ENCODE data around the gene LZTS2. TPM values are rescaled to one million over a fixed set of nuclear protein-coding genes. Genes with fewer than 3 reads are reported as not detected.

The LZTS2 gene
- total RNA-seq, 1 experiment from 2014 or later: 49.1 TPM

DNA sequence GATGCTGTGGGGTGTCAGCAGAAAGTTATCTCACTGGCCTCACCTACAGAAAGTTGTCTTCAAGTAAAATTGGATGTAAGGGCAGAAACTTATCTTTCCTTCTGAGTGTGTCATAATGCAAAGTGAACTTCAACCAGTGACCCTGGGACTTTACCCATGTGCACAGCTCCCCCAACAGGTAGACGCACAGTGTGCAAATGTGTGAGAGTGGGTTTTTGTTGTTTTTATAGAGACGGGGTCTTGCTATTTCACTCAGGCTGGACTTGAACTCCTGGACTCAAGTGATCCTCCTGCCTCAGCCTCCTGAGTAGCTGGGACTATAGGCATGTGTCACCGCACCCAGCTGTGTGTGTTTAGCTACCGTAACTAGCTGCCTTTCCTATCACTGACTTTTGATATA is 55.8 kb downstream of the LZTS2 start:
- CTCF ChIA-PET: interaction anchor here (0.9 kb wide), 1 partner anchor 12 kb away, joined by 5 read pairs; no protein-coding TSS in a partner anchor
- no peak for DNase-seq (ENCODE audit: low spot score)
- Histone ChIP-seq H3K4me3 (ENCODE audit: low read depth, low read length, poor library complexity, severe bottlenecking) (no peak overlapping the region), H3K9me3 (ENCODE audit: low read depth, low read length, poor library complexity, severe bottlenecking) (no peaks in the 10 kb centered on the region), H3K27me3 (replicated peaks; ENCODE audit: insufficient read depth, low read depth, low read length, poor library complexity) (no peaks in the 10 kb centered on the region), H3K27ac (ENCODE audit: low read depth, low read length, poor library complexity, severe bottlenecking) (no peak overlapping the region), H3K36me3 (ENCODE audit: insufficient read depth, low read length, poor library complexity, severe bottlenecking) (no peaks in the 10 kb centered on the region), H3K4me1 (ENCODE audit: insufficient read depth, low read length, poor library complexity, severe bottlenecking) (peaks cover 27% of the 10 kb centered on the region)
- intact Hi-C loops (cut with micrococcal nuclease; ENCODE audit: unreplicated experiment): no loop called here
- no TSS peak for BruUV-seq (replicated peaks)
- POLR2A ChIA-PET (ENCODE audit: low non-redundant PET): interaction anchor here (0.6 kb wide), 1 partner anchor 481 kb away, joined by 3 read pairs; no protein-coding TSS in a partner anchor
- no peak for TF ChIP-seq EZH2 (IDR thresholded peaks at IDR 0.05; ENCODE audit: borderline replicate concordance, low read depth, low read length, poor library complexity, severe bottlenecking)
- TF ChIP-seq, protein P1, sequence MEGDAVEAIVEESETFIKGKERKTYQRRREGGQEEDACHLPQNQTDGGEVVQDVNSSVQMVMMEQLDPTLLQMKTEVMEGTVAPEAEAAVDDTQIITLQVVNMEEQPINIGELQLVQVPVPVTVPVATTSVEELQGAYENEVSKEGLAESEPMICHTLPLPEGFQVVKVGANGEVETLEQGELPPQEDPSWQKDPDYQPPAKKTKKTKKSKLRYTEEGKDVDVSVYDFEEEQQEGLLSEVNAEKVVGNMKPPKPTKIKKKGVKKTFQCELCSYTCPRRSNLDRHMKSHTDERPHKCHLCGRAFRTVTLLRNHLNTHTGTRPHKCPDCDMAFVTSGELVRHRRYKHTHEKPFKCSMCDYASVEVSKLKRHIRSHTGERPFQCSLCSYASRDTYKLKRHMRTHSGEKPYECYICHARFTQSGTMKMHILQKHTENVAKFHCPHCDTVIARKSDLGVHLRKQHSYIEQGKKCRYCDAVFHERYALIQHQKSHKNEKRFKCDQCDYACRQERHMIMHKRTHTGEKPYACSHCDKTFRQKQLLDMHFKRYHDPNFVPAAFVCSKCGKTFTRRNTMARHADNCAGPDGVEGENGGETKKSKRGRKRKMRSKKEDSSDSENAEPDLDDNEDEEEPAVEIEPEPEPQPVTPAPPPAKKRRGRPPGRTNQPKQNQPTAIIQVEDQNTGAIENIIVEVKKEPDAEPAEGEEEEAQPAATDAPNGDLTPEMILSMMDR (conservative IDR thresholded peaks at IDR 0.05; ENCODE audit: low read depth, low read length): peak; percentile 41; the same call in 1 of the 2 replicates

DNA sequence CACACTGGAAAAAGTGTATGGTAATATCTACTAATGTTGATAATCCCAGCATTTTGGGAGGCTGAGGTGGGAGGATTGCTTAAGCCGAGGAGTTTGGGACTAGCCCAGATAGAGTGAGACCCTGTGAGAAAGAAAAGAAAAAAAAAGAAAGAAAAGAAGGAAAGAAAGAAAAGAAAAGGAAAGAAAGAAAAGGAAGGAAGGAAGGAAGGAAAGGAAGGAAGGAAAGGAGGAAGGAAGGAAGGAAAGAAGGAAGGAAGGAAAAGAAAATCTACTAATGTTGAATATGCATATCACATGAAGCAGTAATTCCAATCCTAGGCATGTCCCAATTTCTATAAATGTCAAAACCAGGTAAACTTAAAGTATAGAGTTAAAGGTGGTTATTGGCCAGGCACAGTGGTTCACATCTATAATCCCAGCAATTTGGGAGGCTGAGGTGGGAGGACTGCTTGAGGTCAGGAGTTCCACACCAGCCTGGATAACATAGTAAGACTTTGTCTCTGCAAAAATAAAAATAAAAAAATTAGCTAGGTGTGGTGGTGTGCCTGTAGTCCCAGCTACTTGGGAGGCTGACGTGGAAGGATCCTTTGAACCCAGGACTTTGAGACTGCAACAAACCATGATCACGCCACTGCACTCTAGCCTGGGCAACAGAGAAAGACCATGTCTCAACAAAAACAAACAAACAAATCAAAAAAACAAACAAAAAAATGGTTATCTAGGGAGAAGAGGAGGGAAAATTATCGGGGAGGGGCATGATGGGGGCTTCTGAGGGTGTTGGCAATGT is 57.0 kb downstream of the LZTS2 start:
- DNase-seq (ENCODE audit: low spot score): no peak
- CTCF ChIA-PET: no interaction called here
- intact Hi-C loops (cut with micrococcal nuclease; ENCODE audit: unreplicated experiment): no loop called here
- H3K9me3 ChIP-seq (ENCODE audit: low read depth, low read length, poor library complexity, severe bottlenecking): no peaks in the 10 kb centered on the region
- H3K36me3 ChIP-seq (ENCODE audit: insufficient read depth, low read length, poor library complexity, severe bottlenecking): no peaks in the 10 kb centered on the region
- H3K27ac ChIP-seq (ENCODE audit: low read depth, low read length, poor library complexity, severe bottlenecking): peak overlapping the region; percentile 6
- TF ChIP-seq EZH2 (IDR thresholded peaks at IDR 0.05; ENCODE audit: borderline replicate concordance, low read depth, low read length, poor library complexity, severe bottlenecking): no peak
- TF ChIP-seq, protein P1 (conservative IDR thresholded peaks at IDR 0.05; ENCODE audit: low read depth, low read length): no peak
- BruUV-seq (replicated peaks): no TSS peak
- no peaks in the 10 kb centered on the region for H3K27me3 ChIP-seq (replicated peaks; ENCODE audit: insufficient read depth, low read depth, low read length, poor library complexity)
- POLR2A ChIA-PET (ENCODE audit: low non-redundant PET): no interaction called here
- H3K4me3 ChIP-seq (ENCODE audit: low read depth, low read length, poor library complexity, severe bottlenecking): no peak overlapping the region
- H3K4me1 ChIP-seq (ENCODE audit: insufficient read depth, low read length, poor library complexity, severe bottlenecking): peaks cover 26% of the 10 kb centered on the region

Small RNA genes within 50 kb of the gene (microRNA-seq; reads per million reads assigned to microRNA genes)
- not detected for gene MIR608

Other genes with a start within 250 kb of the LZTS2 start
- 34.6 and 39.4 TPM in 2 replicates for gene SLF2, start 86.8 kb upstream of the LZTS2 start, total RNA-seq (2021)
- 6.1 and 9.2 TPM in 2 replicates for gene SEMA4G, start 30.3 kb upstream of the LZTS2 start, total RNA-seq (2021)
- 80.4 and 88.8 TPM in 2 replicates for gene MRPL43, start 12.3 kb upstream of the LZTS2 start, total RNA-seq (2021)
- gene TWNK, start 12.3 kb upstream of the LZTS2 start, total RNA-seq (2021): 29.5 and 30.8 TPM in 2 replicates
- gene PDZD7, start 31.3 kb downstream of the LZTS2 start, total RNA-seq (2021): 0.26 and 0.30 TPM in 2 replicates
- gene SFXN3, start 31.4 kb downstream of the LZTS2 start, total RNA-seq (2021): 15.5 and 16.9 TPM in 2 replicates
- gene KAZALD1, start 62.2 kb downstream of the LZTS2 start, total RNA-seq (2021): 12.5 and 19.2 TPM in 2 replicates
- gene TLX1, start 131.5 kb downstream of the LZTS2 start, total RNA-seq (2021): 0.17 TPM in 1 of 2 replicates, not detected in the other
- not detected in 2 replicates for gene LBX1, start 229.7 kb downstream of the LZTS2 start, total RNA-seq (2021)